Gastrocnemius medialis (tissue), 4 donors: ENCODE measurements around the gene USHBP1. TPM values are rescaled to one million over a fixed set of nuclear protein-coding genes. Genes with fewer than 3 reads are reported as not detected.

Experiments used
- ATAC-seq, 2 donors: fragments of 150-250 bp; one replicate each; pipeline ENCODE4 v1.9.1; 2016
- DNase-seq, 2 donors: peaks; one replicate each; pipeline ENCODE4 v3.0.0-alpha.2; 2019
- H3K27ac ChIP-seq, 4 donors: fragments of 200-600 bp; sonication (generic); 1 replicate in 1 of 4; 2 replicates in 3 of 4; pipeline ENCODE4 v1.5.1; 2016 to 2018; ENCODE audit warnings: mild to moderate bottlenecking in 2 of 4, moderate library complexity in 1 of 4
- H3K27me3 ChIP-seq, 3 donors: fragments of 200-600 bp; sonication (generic) in 2 of 3; 1 replicate in 1 of 3; 2 replicates in 2 of 3; pipeline versions ENCODE4 v1.5.1 to v1.6.0; 2016 to 2019; ENCODE audit warnings: mild to moderate bottlenecking in 1 of 3, moderate library complexity in 1 of 3
- H3K36me3 ChIP-seq, 2 donors: fragments of 200-600 bp; sonication (generic) in 1 of 2; one replicate each; pipeline ENCODE4 v1.5.1; 2017 to 2018
- H3K4me1 ChIP-seq, 2 donors: fragments of 200-600 bp; sonication (generic) in 1 of 2; one replicate each; pipeline ENCODE4 v1.5.1; 2016 to 2017; ENCODE audit warnings: mild to moderate bottlenecking in 2 of 2
- H3K4me3 ChIP-seq, 4 donors: fragments of 200-600 bp; sonication (generic) in 3 of 4; 1 replicate in 1 of 4; 2 replicates in 3 of 4; pipeline ENCODE4 v1.5.1; 2016 to 2019; ENCODE audit warnings: mild to moderate bottlenecking in 2 of 4
- H3K9me3 ChIP-seq, 3 donors: fragments of 200-600 bp; sonication (generic) in 2 of 3; 1 replicate in 1 of 3; 2 replicates in 2 of 3; pipeline ENCODE4 v1.5.1; 2016 to 2019
- POLR2A ChIP-seq, 2 donors: fragments of 450-650 bp; IDR thresholded peaks; one replicate each; pipeline ENCODE4 v1.6.1; 2017; ENCODE audit warnings: antibody characterized with exemption in 2 of 2, mild to moderate bottlenecking in 2 of 2, moderate library complexity in 2 of 2
- in situ Hi-C, 4 donors: fragments of 200-750 bp; cut with MboI; loops; one replicate each; pipeline versions ENCODE4 v1.15.0 to v1.8.0; 2017; ENCODE audit warnings: low sequenced_read_pairs in 4 of 4
- intact Hi-C: fragments of 100-400 bp; cut with DNase I; formaldehyde crosslinking; loops from one replicate; pipeline ENCODE4 v1.15.1; 2023; ENCODE audit warnings: low total_unique reads
- total RNA-seq, 4 donors: library from RNA; depleted of rRNA; stranded (reverse); fragments of >200 nt; gene quantifications; one replicate each; pipeline versions ENCODE4 v1.1.0 to v1.2.3, GENCODE V29; 2016
- TF ChIP-seq, protein P1 (sequence below), 5 experiments: fragments of 450-650 bp in 3 of 5; fragments of 200-600 bp in 2 of 5; sonication (generic) in 2 of 5; IDR thresholded peaks in 4 of 5; conservative IDR thresholded peaks in 1 of 5; 1 replicate in 4 of 5; 2 replicates in 1 of 5; pipeline ENCODE4 v1.5.1; 2016 to 2019; ENCODE audit warnings: antibody characterized with exemption in 5 of 5, mild to moderate bottlenecking in 3 of 5, moderate library complexity in 3 of 5

USHBP1 gene
- total RNA-seq, 4 donors from 2014 or later, result 2.6 to 7.1 (median 4.1) TPM

DNA sequence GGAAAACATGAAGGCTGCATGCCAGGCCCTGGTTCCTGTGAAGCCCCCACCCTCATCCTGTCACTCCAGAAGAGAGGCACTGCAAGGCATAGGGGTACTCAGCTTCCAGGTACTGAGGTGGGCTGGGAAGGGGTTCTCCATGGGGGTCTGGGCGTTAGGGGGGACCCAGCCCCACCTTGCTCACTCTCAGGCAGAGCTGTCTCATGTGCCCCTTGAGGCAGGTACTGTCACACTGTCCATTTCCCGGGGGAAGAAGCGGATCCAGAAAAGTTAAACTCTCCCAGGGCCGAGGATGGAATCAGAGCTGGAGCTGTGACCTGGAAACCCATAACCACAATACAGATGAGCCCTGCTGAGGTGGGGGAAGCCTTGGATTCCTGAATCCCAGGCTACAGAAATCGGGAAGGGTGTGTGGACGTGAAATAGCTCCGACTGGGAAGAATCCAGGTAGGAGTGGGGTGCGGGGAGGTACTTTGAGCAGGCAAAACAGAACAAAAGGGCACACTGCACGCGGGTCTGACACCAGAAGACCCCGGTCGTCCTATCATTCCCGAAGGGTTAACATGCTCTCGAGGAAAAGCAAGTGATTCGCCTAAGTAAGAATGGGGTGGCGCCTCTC is 49.9 kb downstream of the USHBP1 start:
- DNase-seq, result no peak
- ATAC-seq, result no peak
- intact Hi-C loops (loop anchor here (1.0 to 10.0 kb wide), 6 partner anchors 12 to 720 kb away; partner anchors contain the start of genes ABHD8, BABAM1, CCDC124 and GTPBP3), in situ Hi-C loops (no loop called here)
- Histone ChIP-seq H3K27ac (peak overlapping the region; percentile 85 to 91 (median 89)), H3K27me3 (no peaks in the 10 kb centered on the region), H3K4me1 (peaks cover 9 to 14% of the 10 kb centered on the region in 2 donors), H3K9me3 (no peaks in the 10 kb centered on the region), H3K4me3 (peak overlapping the region; percentile 81 to 88 (median 84)), H3K36me3 (peaks cover 0 to 20% of the 10 kb centered on the region in 2 donors)
- TF ChIP-seq, protein P1, sequence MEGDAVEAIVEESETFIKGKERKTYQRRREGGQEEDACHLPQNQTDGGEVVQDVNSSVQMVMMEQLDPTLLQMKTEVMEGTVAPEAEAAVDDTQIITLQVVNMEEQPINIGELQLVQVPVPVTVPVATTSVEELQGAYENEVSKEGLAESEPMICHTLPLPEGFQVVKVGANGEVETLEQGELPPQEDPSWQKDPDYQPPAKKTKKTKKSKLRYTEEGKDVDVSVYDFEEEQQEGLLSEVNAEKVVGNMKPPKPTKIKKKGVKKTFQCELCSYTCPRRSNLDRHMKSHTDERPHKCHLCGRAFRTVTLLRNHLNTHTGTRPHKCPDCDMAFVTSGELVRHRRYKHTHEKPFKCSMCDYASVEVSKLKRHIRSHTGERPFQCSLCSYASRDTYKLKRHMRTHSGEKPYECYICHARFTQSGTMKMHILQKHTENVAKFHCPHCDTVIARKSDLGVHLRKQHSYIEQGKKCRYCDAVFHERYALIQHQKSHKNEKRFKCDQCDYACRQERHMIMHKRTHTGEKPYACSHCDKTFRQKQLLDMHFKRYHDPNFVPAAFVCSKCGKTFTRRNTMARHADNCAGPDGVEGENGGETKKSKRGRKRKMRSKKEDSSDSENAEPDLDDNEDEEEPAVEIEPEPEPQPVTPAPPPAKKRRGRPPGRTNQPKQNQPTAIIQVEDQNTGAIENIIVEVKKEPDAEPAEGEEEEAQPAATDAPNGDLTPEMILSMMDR (IDR thresholded peaks at IDR 0.05 in 4 of 5, conservative IDR thresholded peaks at IDR 0.05 in 1 of 5), result no peak
- no peak for TF ChIP-seq POLR2A (IDR thresholded peaks at IDR 0.05)

- DNase-seq, result no peak
- H3K36me3 ChIP-seq, result peaks cover 0 to 18% of the 10 kb centered on the region in 2 donors
- peaks cover 9 to 14% of the 10 kb centered on the region in 2 donors for H3K4me1 ChIP-seq
- no peak for ATAC-seq
- H3K9me3 ChIP-seq, result no peaks in the 10 kb centered on the region
- in situ Hi-C loops (no loop called here), intact Hi-C loops (loop anchor here (10.0 kb wide), 1 partner anchor 721 kb away; the partner anchor contains the start of gene CCDC124)
- H3K27ac ChIP-seq, result no peak overlapping the region
- no peak for TF ChIP-seq POLR2A (IDR thresholded peaks at IDR 0.05)
- TF ChIP-seq, protein P1 (IDR thresholded peaks at IDR 0.05 in 4 of 5, conservative IDR thresholded peaks at IDR 0.05 in 1 of 5), result no peak
- H3K27me3 ChIP-seq, result no peaks in the 10 kb centered on the region
- H3K4me3 ChIP-seq, result no peak overlapping the region
Measured at GRCh38 chr19:17213334-17213733, 51.2 kb downstream of the USHBP1 start.

DNA sequence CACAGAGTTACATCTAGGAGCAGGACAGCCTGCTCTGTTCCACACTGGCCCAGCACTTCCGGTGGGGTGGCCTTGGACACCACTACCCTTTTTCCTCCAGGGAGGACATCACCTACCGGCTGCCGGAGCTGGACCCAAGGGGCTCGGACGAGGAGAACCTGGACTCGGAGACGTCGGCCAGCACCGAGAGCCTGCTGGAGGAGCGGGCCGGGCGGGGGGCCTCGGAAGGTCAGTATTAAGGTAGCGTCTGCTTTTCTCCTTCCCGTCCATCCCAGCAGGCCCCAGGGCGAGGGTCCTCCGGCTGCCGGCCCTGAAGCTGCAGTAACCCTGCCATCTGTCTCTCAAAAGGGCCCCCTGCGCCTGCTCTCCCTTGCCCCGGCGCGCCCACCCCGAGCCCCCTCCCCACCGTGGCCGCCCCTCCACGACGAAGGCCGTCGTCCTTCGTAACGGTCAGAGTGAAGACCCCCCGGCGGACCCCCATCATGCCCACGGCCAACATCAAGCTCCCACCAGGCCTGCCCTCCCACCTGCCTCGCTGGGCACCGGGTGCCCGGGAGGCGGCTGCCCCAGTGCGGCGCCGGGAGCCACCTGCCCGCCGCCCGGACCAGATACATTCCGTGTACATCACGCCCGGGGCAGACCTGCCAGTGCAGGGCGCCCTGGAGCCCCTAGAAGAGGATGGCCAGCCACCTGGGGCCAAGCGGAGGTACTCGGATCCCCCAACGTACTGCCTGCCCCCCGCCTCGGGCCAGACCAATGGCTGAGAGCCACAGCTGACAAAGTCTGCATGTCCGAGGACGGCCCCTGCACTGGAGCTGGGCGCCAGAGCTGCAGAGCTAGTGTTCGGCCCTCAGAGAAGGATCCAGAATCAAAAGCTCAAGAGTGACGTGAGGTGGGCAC is 52.7 kb downstream of the USHBP1 start:
- DNase-seq (no peak), ATAC-seq (no peak)
- Histone ChIP-seq H3K27ac (no peak overlapping the region), H3K9me3 (no peaks in the 10 kb centered on the region), H3K27me3 (no peaks in the 10 kb centered on the region), H3K36me3 (peaks cover 0 to 4% of the 10 kb centered on the region in 2 donors), H3K4me3 (no peak overlapping the region), H3K4me1 (peaks cover 9 to 14% of the 10 kb centered on the region in 2 donors)
- in situ Hi-C loops, result no loop called here
- TF ChIP-seq, protein P1 (IDR thresholded peaks at IDR 0.05 in 4 of 5, conservative IDR thresholded peaks at IDR 0.05 in 1 of 5), result no peak
- TF ChIP-seq POLR2A (IDR thresholded peaks at IDR 0.05), result no peak
- intact Hi-C loops, result loop anchor here (10.0 kb wide), 1 partner anchor 723 kb away; the partner anchor contains the start of gene CCDC124

GRCh38 chr19:17210296-17210695 is 54.2 kb downstream of the USHBP1 start:
- no peaks in the 10 kb centered on the region for H3K27me3 ChIP-seq
- no peak for ATAC-seq
- peaks cover 0 to 4% of the 10 kb centered on the region in 2 donors for H3K36me3 ChIP-seq
- no peaks in the 10 kb centered on the region for H3K9me3 ChIP-seq
- intact Hi-C loops, result loop anchor here (10.0 kb wide), 1 partner anchor 725 kb away; the partner anchor contains the start of gene CCDC124
- no peak for TF ChIP-seq POLR2A (IDR thresholded peaks at IDR 0.05)
- TF ChIP-seq, protein P1 (IDR thresholded peaks at IDR 0.05 in 4 of 5, conservative IDR thresholded peaks at IDR 0.05 in 1 of 5), result no peak
- H3K27ac ChIP-seq, result peak overlapping the region in 1 of 4 donors; percentile 9
- no peak for DNase-seq
- H3K4me1 ChIP-seq, result peaks cover 5 to 7% of the 10 kb centered on the region in 2 donors
- in situ Hi-C loops, result no loop called here
- no peak overlapping the region for H3K4me3 ChIP-seq
